ENCODE data around the gene NREP.

NREP gene

DNA sequence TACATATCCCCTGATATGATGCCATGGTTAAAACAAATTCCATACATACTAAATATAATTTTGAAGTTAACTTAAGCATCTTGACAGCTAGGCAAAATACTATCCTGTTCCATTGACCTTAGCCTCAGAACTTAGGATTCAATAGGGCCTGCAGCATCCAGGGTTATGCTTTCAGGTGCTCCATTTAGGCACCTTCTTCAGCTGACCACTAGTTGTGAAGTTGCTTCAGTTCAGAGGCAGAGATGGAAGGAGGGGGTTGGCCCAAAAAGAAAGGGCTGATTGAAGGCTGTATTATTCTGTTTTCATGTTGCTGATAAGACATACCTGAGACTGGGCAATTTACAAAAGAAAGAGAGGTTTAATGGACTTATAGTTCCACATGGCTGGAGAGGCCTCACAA lies 7.0 kb upstream of the NREP start:
- Histone ChIP-seq H3K36me3 (ENCODE audit: control insufficient read depth in 1 of 2, insufficient read depth in 2 of 2, low read length in 2 of 2) (no peaks in the 10 kb centered on the region), H3K4me1 (ENCODE audit: control insufficient read depth in 1 of 2, insufficient read depth in 2 of 2, low read length in 2 of 2) (no peaks in the 10 kb centered on the region), H3K4me3 (ENCODE audit: low read depth in 1 of 2, low read length in 2 of 2) (no peak overlapping the region), H3K27me3 (ENCODE audit: low read depth, low read length) (no peaks in the 10 kb centered on the region), H3K27ac (ENCODE audit: low read length) (no peak overlapping the region), H3K9me3 (ENCODE audit: control insufficient read depth in 1 of 2, low read length in 2 of 2) (no peaks in the 10 kb centered on the region)

- Histone ChIP-seq H3K27ac (ENCODE audit: low read length) (no peak overlapping the region), H3K9me3 (ENCODE audit: control insufficient read depth in 1 of 2, low read length in 2 of 2) (no peaks in the 10 kb centered on the region), H3K36me3 (ENCODE audit: control insufficient read depth in 1 of 2, insufficient read depth in 2 of 2, low read length in 2 of 2) (no peaks in the 10 kb centered on the region), H3K4me3 (ENCODE audit: low read depth in 1 of 2, low read length in 2 of 2) (no peak overlapping the region), H3K4me1 (ENCODE audit: control insufficient read depth in 1 of 2, insufficient read depth in 2 of 2, low read length in 2 of 2) (no peaks in the 10 kb centered on the region), H3K27me3 (ENCODE audit: low read depth, low read length) (no peaks in the 10 kb centered on the region)
Measured at GRCh38 chr5:111762895-111763294, 5.9 kb upstream of the NREP start.

DNA sequence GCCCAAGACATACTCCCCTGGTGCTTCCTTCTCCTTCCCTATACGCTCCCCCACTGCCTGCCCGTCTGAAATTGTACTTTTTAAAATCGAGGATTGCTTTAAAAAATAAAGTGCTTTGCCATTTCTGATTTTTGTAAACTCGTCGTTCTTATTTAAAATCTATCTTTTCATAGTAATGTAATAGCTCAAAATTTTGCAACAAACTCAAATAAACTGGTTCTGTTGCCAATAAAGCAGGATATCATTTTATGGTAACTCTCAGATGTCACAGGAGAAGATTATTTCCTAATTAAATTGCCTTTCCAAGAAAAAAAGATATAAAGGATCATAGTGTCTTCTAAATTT lies 1.3 kb upstream of the NREP start:
- H3K4me3 ChIP-seq (ENCODE audit: low read depth in 1 of 2, low read length in 2 of 2) = peak overlapping the region; percentile 62 to 79
- H3K36me3 ChIP-seq (ENCODE audit: control insufficient read depth in 1 of 2, insufficient read depth in 2 of 2, low read length in 2 of 2) = no peaks in the 10 kb centered on the region
- H3K27me3 ChIP-seq (ENCODE audit: low read depth, low read length) = no peaks in the 10 kb centered on the region
- H3K9me3 ChIP-seq (ENCODE audit: control insufficient read depth in 1 of 2, low read length in 2 of 2) = no peaks in the 10 kb centered on the region
- peak overlapping the region; percentile 77 for H3K27ac ChIP-seq (ENCODE audit: low read length)
- peaks cover 6 to 10% of the 10 kb centered on the region in 2 donors for H3K4me1 ChIP-seq (ENCODE audit: control insufficient read depth in 1 of 2, insufficient read depth in 2 of 2, low read length in 2 of 2)

- no peaks in the 10 kb centered on the region for H3K27me3 ChIP-seq (ENCODE audit: low read depth, low read length)
- H3K4me1 ChIP-seq (ENCODE audit: control insufficient read depth in 1 of 2, insufficient read depth in 2 of 2, low read length in 2 of 2) = peaks cover 6 to 10% of the 10 kb centered on the region in 2 donors
- H3K9me3 ChIP-seq (ENCODE audit: control insufficient read depth in 1 of 2, low read length in 2 of 2) = no peaks in the 10 kb centered on the region
Measured at GRCh38 chr5:111757355-111758283, 625 bp upstream of the NREP start.

DNA sequence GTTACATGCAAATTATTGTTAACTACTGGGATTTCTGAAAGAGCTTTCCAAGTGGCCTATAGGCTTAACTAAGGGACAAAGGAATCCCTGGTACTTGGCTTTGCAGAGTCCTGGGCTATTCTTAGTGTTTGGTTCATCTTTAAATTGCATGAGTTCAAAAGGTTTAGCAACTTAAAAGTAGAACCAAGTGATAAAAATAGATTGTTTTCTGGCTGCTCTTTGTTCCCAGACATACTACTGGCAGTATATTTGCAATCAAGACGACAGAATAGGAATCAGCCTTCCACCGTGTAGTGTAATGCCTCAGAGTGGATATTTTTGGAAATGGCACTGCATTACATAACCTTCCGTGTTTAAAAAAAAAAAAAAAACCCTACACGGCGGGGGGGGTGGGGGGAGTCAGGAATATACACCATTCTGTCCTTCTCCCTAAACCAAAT lies 1.0 kb downstream of the NREP start:
- H3K9me3 ChIP-seq (ENCODE audit: control insufficient read depth in 1 of 2, low read length in 2 of 2) = no peaks in the 10 kb centered on the region
- H3K4me1 ChIP-seq (ENCODE audit: control insufficient read depth in 1 of 2, insufficient read depth in 2 of 2, low read length in 2 of 2) = peaks cover 6 to 10% of the 10 kb centered on the region in 2 donors
- H3K27ac ChIP-seq (ENCODE audit: low read length) = peak overlapping the region; percentile 75
- no peaks in the 10 kb centered on the region for H3K27me3 ChIP-seq (ENCODE audit: low read depth, low read length)
- peak overlapping the region; percentile 79 to 89 for H3K4me3 ChIP-seq (ENCODE audit: low read depth in 1 of 2, low read length in 2 of 2)
- H3K36me3 ChIP-seq (ENCODE audit: control insufficient read depth in 1 of 2, insufficient read depth in 2 of 2, low read length in 2 of 2) = no peaks in the 10 kb centered on the region

More at GRCh38 chr5:111757355-111758283, 625 bp upstream of the NREP start:
- peak overlapping the region; percentile 77 for H3K27ac ChIP-seq (ENCODE audit: low read length)
- H3K4me3 ChIP-seq (ENCODE audit: low read depth in 1 of 2, low read length in 2 of 2) = peak overlapping the region; percentile 62 to 79
- no peaks in the 10 kb centered on the region for H3K36me3 ChIP-seq (ENCODE audit: control insufficient read depth in 1 of 2, insufficient read depth in 2 of 2, low read length in 2 of 2)

GRCh38 chr5:111755345-111755941 lies 1.6 kb downstream of the NREP start:
- Histone ChIP-seq H3K4me1 (ENCODE audit: control insufficient read depth in 1 of 2, insufficient read depth in 2 of 2, low read length in 2 of 2) (peaks cover 6 to 10% of the 10 kb centered on the region in 2 donors), H3K27ac (ENCODE audit: low read length) (peak overlapping the region; percentile 75), H3K9me3 (ENCODE audit: control insufficient read depth in 1 of 2, low read length in 2 of 2) (no peaks in the 10 kb centered on the region), H3K4me3 (ENCODE audit: low read depth in 1 of 2, low read length in 2 of 2) (peak overlapping the region; percentile 79 to 89), H3K27me3 (ENCODE audit: low read depth, low read length) (no peaks in the 10 kb centered on the region), H3K36me3 (ENCODE audit: control insufficient read depth in 1 of 2, insufficient read depth in 2 of 2, low read length in 2 of 2) (no peaks in the 10 kb centered on the region)

GRCh38 chr5:111753884-111754589 lies 3.0 kb downstream of the NREP start:
- Histone ChIP-seq H3K4me3 (ENCODE audit: low read depth in 1 of 2, low read length in 2 of 2) (no peak overlapping the region), H3K36me3 (ENCODE audit: control insufficient read depth in 1 of 2, insufficient read depth in 2 of 2, low read length in 2 of 2) (no peaks in the 10 kb centered on the region), H3K27ac (ENCODE audit: low read length) (no peak overlapping the region), H3K27me3 (ENCODE audit: low read depth, low read length) (no peaks in the 10 kb centered on the region), H3K4me1 (ENCODE audit: control insufficient read depth in 1 of 2, insufficient read depth in 2 of 2, low read length in 2 of 2) (peaks cover 6 to 10% of the 10 kb centered on the region in 2 donors), H3K9me3 (ENCODE audit: control insufficient read depth in 1 of 2, low read length in 2 of 2) (no peaks in the 10 kb centered on the region)

DNA sequence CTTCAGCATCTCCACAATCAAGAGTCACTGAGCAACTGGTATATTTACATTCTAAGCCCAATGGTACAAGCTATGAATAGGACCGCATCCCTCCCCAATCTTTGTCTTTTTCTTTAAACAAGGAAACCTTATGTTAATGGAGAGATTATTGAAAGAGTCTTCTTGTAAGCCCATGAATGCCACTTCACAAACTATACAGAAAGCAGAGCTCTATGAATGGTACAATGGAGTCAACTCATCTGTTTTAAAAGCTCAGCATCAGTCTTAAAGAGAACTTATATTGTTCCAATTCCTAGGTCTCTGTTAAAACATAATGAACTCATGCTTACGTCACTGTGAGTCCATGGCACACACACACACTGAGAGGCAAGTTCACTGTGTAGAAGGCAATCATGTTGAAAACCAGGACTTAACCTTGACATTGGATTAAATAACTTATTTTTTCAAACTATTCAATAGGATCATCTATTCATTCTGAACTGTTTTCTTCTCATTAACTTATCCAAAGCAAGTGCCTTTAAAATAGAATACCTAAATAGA lies 4.5 kb downstream of the NREP start:
- Histone ChIP-seq H3K36me3 (ENCODE audit: control insufficient read depth in 1 of 2, insufficient read depth in 2 of 2, low read length in 2 of 2) (no peaks in the 10 kb centered on the region), H3K27ac (ENCODE audit: low read length) (no peak overlapping the region), H3K4me3 (ENCODE audit: low read depth in 1 of 2, low read length in 2 of 2) (no peak overlapping the region), H3K9me3 (ENCODE audit: control insufficient read depth in 1 of 2, low read length in 2 of 2) (no peaks in the 10 kb centered on the region), H3K4me1 (ENCODE audit: control insufficient read depth in 1 of 2, insufficient read depth in 2 of 2, low read length in 2 of 2) (peaks cover 6 to 10% of the 10 kb centered on the region in 2 donors), H3K27me3 (ENCODE audit: low read depth, low read length) (no peaks in the 10 kb centered on the region)

DNA sequence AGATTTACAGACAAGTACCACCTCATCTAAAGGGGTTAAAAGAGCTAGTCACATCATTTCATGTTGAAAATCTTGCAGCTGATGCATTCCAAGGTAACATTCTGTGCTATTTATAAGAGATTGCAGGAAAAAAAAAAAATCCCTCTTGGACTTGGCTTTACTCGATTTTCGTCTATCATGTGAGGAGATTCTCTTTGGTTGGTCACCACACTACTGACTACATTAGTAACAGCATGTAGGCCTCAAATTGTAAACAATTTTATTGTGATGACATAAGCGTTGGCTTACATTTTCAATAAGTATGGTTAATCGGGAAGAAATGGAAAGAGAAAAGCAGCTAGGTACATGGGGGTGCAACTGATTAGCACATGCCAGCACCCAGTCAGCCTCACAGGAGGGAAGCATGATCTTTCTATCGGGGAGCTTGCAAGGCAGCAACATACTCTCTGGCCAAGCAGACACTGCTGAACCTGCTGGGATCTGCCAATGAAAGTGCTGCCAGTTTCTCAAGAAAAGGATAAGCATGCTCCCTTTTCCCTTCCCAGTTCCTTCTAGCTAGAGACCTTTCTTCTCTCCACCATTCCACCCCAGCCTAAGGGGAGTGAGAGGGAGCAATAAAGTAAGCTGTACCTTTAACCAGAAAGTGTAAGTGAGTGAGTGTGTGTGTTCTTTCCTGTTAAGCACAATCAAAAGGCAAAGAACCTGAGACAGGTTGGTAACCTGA lies 7.5 kb downstream of the NREP start:
- no peak overlapping the region for H3K27ac ChIP-seq (ENCODE audit: low read length)
- no peak overlapping the region for H3K4me3 ChIP-seq (ENCODE audit: low read depth in 1 of 2, low read length in 2 of 2)
- H3K27me3 ChIP-seq (ENCODE audit: low read depth, low read length) = no peaks in the 10 kb centered on the region
- H3K9me3 ChIP-seq (ENCODE audit: control insufficient read depth in 1 of 2, low read length in 2 of 2) = no peaks in the 10 kb centered on the region
- H3K4me1 ChIP-seq (ENCODE audit: control insufficient read depth in 1 of 2, insufficient read depth in 2 of 2, low read length in 2 of 2) = peaks cover 0 to 7% of the 10 kb centered on the region in 2 donors
- no peaks in the 10 kb centered on the region for H3K36me3 ChIP-seq (ENCODE audit: control insufficient read depth in 1 of 2, insufficient read depth in 2 of 2, low read length in 2 of 2)

DNA sequence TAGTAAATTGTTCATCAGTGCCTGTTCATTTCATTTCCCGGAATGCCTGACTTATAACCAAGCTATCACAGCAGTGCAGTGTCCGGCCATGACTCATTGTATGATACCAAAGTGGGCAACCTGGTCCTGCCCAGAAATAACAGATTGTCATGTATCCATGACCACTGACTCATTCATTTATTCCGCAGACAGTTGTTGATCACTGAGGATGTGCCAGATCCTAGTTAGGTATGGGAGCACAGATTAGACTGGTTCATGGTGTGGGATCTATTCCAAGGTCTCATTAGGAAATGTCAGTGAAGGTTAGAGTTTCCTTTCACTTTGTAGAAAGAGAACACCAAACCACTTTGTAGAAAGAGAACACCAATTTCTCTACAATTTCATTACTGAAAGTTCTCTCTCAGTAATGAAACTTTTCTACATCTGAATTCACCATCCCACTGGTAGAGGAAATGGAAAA lies 8.7 kb downstream of the NREP start:
- Histone ChIP-seq H3K27me3 (ENCODE audit: low read depth, low read length) (no peaks in the 10 kb centered on the region), H3K9me3 (ENCODE audit: control insufficient read depth in 1 of 2, low read length in 2 of 2) (no peaks in the 10 kb centered on the region), H3K4me1 (ENCODE audit: control insufficient read depth in 1 of 2, insufficient read depth in 2 of 2, low read length in 2 of 2) (peaks cover 0 to 19% of the 10 kb centered on the region in 2 donors), H3K27ac (ENCODE audit: low read length) (peak overlapping the region; percentile 10), H3K36me3 (ENCODE audit: control insufficient read depth in 1 of 2, insufficient read depth in 2 of 2, low read length in 2 of 2) (no peaks in the 10 kb centered on the region), H3K4me3 (ENCODE audit: low read depth in 1 of 2, low read length in 2 of 2) (no peak overlapping the region)
